ENCODE measurements around the gene IL26.

- TF ChIP-seq, protein P1, sequence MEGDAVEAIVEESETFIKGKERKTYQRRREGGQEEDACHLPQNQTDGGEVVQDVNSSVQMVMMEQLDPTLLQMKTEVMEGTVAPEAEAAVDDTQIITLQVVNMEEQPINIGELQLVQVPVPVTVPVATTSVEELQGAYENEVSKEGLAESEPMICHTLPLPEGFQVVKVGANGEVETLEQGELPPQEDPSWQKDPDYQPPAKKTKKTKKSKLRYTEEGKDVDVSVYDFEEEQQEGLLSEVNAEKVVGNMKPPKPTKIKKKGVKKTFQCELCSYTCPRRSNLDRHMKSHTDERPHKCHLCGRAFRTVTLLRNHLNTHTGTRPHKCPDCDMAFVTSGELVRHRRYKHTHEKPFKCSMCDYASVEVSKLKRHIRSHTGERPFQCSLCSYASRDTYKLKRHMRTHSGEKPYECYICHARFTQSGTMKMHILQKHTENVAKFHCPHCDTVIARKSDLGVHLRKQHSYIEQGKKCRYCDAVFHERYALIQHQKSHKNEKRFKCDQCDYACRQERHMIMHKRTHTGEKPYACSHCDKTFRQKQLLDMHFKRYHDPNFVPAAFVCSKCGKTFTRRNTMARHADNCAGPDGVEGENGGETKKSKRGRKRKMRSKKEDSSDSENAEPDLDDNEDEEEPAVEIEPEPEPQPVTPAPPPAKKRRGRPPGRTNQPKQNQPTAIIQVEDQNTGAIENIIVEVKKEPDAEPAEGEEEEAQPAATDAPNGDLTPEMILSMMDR (IDR thresholded peaks at IDR 0.05) = no peak
- TF ChIP-seq POLR2A (IDR thresholded peaks at IDR 0.05; ENCODE audit: low read length) = no peak
- TF ChIP-seq EHF (CRISPR knock-in tag; IDR thresholded peaks at IDR 0.05) = no peak
- TF ChIP-seq CEBPB (IDR thresholded peaks at IDR 0.05) = no peak
- no peak for TF ChIP-seq FOSL2 (IDR thresholded peaks at IDR 0.05)
- no peak for TF ChIP-seq FOSL2 (CRISPR knock-in tag; IDR thresholded peaks at IDR 0.05)
- no peak for TF ChIP-seq USF2 (IDR thresholded peaks at IDR 0.05)
- no peak for TF ChIP-seq SMC3 (IDR thresholded peaks at IDR 0.05)
- TF ChIP-seq CHD2 (IDR thresholded peaks at IDR 0.05; ENCODE audit: low read length, partially characterized antibody) = no peak
- no peak for TF ChIP-seq JUN (IDR thresholded peaks at IDR 0.05)
- no peak for TF ChIP-seq SREBF2 (IDR thresholded peaks at IDR 0.05)
Observed at GRCh38 chr12:68163560-68164081, 62.0 kb downstream of the IL26 start.

All from A549 (cell line).